Measurements from ENCODE around the gene PHKB.

Gene PHKB

GRCh38 chr16:47624563-47624962 lies 163.4 kb downstream of the PHKB start:
- DNase-seq (ENCODE audit: low read depth in 2 of 2) = no peak

DNA sequence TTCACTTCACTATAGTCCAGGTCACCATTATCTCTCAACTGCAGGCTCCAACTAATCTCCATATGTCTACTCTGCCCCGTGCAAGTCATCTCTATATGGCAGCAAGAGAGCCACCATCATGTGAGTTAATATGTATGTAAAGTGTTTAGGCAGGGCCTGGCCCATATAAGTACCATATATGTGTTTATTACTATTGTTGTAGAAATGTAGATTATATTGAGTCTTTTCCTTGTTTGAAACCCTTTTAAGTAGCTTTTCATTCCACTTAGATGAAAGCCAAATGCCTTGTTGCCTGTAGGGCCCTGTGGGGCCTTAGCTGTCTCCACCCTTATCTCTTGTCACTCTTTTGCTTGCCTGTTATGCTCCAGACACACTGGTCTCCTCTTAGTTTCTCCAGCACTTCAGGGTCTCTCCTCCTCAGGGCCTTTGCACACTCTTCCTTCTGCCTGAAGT lies 164.0 kb downstream of the PHKB start:
- no peak for DNase-seq (ENCODE audit: low read depth in 2 of 2)

GRCh38 chr16:47626246-47626645 lies 165.1 kb downstream of the PHKB start:
- no peak for DNase-seq (ENCODE audit: low read depth in 2 of 2)

- no peak for DNase-seq (ENCODE audit: low read depth in 2 of 2)
Observed at GRCh38 chr16:47627085-47627639, 166.0 kb downstream of the PHKB start.

DNA sequence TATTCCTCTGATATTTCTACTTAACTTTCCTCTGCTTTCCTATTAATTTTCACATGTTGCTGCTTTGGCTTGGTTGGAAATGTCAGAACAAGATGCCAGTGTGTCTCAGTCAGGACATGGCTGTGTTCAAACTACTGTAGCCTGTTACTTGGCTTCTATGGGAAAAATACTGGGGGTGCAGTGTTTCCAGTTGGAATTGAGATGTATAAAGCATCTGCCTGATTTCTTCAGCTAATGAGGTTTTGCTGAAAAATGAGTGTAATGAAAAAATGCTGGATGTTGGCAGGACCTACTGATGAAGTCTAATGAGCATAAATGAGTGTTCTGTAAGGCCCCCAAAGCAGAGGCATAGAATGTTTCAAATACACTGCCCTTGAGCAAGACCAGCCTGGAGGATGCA lies 166.6 kb downstream of the PHKB start:
- no peak for DNase-seq (ENCODE audit: low read depth in 2 of 2)

DNA sequence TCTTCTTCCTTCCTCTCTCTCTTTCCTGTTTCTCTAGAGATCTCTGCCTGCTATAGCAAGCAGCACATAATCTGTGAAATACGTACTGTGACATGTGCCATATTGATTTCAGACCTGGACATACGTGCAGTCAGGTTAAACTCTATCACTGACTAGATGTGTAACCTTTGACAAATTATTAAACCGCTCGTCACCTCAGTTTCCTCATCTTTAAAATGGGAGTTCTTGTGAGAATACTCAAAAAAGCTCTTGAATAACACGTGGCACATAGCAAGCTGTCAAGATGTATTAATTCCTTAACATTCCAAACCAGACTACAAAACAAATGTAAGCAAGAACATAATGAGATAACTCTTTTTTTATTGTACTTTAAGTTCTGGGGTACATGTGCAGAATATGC lies 170.0 kb downstream of the PHKB start:
- no peak for DNase-seq (ENCODE audit: low read depth in 2 of 2)

GRCh38 chr16:47634126-47634525 lies 173.0 kb downstream of the PHKB start:
- DNase-seq (ENCODE audit: low read depth in 2 of 2) = no peak

DNA sequence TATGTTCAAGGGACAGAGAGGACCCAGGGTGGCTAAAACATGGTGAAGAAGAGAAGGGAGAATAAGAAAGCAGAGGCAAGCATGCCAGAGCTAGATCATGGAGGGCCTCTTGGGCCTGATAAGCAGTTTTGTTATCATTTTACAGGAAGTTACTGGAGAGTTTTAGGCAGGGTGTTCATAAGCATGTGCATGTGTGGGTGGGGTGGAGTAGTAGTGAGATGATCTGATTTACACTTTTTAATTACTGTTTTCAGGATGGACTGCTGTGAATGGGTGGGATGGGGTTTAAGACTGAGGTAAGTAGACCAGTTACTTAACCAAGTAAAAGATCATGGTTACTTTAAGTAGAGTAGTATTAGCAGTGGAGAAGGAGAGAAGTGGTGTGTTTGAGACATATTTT lies 173.6 kb downstream of the PHKB start:
- DNase-seq (ENCODE audit: low read depth in 2 of 2) = no peak

GRCh38 chr16:47636501-47637099 lies 175.5 kb downstream of the PHKB start:
- no peak for DNase-seq (ENCODE audit: low read depth in 2 of 2)

DNA sequence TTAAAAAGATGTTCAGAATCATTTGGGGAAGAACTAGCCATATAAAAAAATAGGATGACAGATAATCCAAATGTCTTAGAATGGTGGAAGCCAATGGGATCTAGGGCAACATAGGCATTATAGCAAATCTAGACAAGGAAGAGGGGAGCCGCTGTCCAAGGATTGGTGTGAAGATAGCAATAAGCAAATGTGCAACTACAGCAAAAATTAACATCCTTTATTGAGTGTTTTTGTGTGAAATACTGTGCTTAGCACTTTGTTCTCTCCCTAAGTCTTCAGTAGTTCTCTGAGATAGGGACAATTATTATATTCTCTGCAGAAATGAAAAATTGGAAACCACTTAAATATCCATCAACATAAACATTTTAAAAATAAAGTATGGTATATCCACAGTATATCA lies 177.0 kb downstream of the PHKB start:
- DNase-seq (ENCODE audit: low read depth in 2 of 2) = no peak

DNA sequence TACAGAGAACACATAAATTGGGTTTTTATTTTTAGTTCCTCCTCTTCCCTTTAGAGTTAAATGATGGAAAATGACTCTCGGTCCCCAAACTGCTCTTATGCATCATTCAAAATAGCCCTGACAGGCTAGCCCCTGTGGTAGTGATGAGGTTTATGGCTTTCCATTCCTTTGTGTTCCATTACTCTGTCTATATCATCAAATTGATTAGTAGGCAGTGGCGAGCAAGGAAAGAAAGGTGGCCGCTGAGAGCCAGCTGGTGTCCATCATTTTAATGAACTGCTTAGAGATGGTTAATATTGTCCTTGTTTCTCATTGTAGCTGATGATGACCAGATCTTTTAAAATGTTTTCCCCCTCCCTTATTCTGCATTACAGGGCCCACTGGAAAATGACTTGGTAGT lies 179.5 kb downstream of the PHKB start:
- DNase-seq (ENCODE audit: low read depth in 2 of 2) = no peak

DNA sequence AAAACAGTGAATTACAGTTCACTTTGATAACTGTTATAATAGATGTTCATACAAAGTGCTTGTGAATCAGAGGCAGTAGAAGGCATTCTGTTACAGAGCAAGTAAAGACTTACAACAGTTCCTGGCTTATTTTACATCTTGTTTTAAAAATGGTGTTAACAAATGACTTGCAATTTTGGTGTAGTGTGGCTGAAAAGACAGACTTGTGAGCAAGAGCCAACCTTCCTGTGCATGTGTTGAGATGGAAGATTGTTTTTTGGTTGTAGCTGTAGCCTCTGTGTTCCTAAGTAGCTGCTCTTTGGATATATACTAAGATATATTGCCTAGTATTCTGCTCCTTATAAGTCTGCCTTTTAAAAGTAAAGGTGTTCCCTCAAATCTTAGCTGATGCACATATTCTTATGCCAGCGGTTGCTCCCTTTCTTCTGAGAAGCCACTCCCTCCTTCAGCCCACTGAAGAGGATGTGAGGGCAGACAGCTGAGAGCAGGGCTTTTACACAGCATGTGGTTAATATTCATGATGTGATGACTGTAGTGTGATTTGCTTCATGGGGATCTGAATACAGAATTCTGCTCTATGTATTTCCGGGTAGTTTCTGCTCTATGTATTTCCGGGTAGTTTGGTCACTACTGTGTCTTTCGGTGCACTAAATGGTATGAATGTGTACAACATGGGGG lies 182.3 kb downstream of the PHKB start:
- DNase-seq (ENCODE audit: low read depth in 2 of 2) = no peak

- DNase-seq (ENCODE audit: low read depth in 2 of 2) = no peak
Observed at GRCh38 chr16:47644166-47644565, 183.0 kb downstream of the PHKB start.

- DNase-seq (ENCODE audit: low read depth in 2 of 2) = no peak
Observed at GRCh38 chr16:47644661-47645060, 183.5 kb downstream of the PHKB start.

- no peak for DNase-seq (ENCODE audit: low read depth in 2 of 2)
Observed at GRCh38 chr16:47646914-47647313, 185.8 kb downstream of the PHKB start.

- no peak for DNase-seq (ENCODE audit: low read depth in 2 of 2)
Observed at GRCh38 chr16:47657032-47657431, 195.9 kb downstream of the PHKB start.

DNA sequence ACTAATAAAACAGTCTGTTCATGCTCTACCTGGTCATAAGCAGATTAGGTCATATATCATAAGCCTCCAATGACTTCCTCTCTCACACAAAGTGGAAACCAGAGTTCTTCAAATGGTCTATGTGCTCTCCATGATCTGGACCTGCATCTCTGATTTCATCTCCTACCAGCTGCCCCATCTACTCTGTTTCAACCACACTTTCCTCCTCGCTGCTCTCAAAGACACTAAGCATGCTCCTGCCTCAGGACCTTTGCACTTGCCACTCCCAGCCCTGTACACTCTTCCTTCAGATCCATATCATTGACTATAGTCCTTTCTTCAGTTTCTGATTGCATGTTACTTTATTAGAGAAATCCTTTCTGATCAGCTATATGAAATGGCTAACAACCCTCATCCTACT lies 196.8 kb downstream of the PHKB start:
- no peak for DNase-seq (ENCODE audit: low read depth in 2 of 2)

DNA sequence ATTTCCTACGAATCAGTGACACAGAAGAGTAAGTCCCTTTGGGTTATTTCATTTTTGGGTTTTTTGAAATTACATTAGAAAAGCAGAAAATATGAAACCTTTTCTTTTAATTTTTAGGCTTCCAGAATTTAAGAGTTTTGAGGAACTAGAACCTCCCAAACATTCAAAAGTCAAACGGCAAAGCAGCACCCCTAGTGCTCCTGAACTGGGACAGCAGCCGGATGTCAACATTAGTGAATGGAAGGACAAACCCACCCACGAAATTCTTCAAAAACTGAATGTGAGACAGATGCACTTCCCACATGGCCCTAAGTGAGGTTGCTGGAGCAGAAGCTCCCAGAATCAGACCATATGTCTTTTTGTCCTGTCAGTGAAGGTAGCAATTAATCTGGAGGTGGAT lies 199.4 kb downstream of the PHKB start:
- no peak for DNase-seq (ENCODE audit: low read depth in 2 of 2)

- DNase-seq (ENCODE audit: low read depth in 2 of 2) = no peak
Observed at GRCh38 chr16:47664653-47665325, 203.7 kb downstream of the PHKB start.

DNA sequence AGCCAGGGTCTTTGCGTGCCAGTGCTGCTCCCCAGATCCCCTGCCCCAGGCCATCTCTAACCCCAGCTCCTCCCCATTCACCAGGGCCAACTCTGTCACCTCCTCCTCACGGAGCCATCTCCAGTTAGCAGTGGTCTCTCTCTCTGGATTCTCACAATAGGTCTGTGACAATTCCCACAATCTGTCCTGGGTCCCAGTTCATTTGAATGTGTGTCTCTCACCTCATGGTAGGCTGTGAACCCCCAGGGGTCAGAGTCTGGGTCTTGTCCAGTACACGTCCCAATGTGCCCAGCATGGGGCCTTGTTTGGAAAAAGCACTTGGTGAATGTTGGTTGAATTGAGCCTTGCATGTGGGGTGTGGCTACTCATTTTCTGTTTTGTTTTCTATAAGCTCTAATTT lies 205.3 kb downstream of the PHKB start:
- DNase-seq (ENCODE audit: low read depth in 2 of 2) = no peak

DNA sequence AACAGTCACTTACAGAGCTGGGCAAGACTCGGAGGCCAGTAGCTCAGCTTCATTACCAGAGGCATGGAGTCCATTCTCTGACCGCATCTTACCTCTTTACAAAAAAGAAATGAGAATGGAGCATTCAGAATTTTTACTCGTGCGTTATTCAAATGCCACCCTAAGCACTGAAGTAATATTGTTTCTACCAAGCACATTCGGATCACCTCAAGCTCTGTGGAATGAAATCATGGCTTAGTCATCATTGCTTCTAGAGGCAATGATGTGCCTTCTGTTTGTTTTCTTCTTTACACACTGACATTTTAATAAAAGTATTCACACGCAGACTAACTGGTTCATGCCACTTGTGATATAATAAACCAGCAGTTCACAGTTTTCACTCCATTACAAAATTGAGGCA lies 206.8 kb downstream of the PHKB start:
- DNase-seq (ENCODE audit: low read depth in 2 of 2) = no peak

DNA sequence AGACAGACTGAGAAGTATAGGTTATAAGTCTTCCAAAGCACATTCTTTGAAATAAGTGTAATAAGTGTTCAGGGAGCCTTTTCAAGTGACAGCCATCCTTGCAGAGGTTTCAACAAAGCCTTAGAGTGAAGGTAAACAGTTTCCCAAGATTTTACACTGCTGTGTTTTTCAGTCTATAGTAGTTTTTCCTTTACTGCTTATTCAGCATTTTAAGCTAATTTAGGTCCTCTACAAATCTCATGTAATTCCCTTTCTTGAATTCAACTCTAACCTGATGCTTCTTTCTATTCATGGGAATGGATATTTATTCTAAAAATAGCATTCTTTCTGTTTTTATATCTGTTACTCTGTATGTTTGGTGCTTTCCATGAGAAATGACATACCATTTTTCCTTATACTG lies 211.3 kb downstream of the PHKB start:
- DNase-seq (ENCODE audit: low read depth in 2 of 2) = no peak

DNA sequence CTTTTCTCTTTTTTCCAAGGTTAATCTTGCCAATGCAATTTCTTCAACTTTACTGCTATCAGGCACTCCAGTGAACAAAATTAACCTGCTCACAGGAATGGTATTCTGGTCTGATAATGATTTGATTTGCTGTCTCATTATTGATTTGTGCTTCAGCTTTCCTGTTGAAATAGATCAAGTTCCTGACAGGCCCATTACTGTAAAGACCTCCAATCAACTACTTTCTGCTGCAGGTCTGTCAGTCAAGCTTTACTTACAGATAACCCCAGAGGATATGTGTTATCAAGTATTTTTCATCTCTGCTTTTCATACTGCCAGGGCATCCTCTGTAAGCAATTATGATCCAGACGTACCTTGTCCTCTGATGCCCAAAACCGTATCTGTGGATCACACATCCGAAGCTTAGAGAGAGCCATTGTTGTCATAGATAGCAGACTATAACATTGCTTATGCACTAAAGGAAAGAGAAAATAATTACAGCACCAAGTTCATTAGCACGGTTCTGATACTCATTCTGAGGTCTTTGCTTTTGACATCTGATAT lies 215.6 kb downstream of the PHKB start:
- DNase-seq (ENCODE audit: low read depth in 2 of 2) = no peak

Measured in activated CD4-positive, alpha-beta T cell treated with anti-CD3 and anti-CD28 coated beads for 24 hours (primary cell).